ENCODE measurements around the gene MYD88. TPM values are rescaled to one million over a fixed set of nuclear protein-coding genes. Genes with fewer than 3 reads are reported as not detected.

MYD88 gene
- total RNA-seq, 1 experiment from 2014 or later, result 32.7 TPM

GRCh38 chr3:38098376-38098723 is 40.1 kb upstream of the MYD88 start:
- ATAC-seq, result no peak
- POLR2A ChIA-PET, result no interaction called here
- in situ Hi-C loops (cut with HindIII; ENCODE audit: low pct_unique_long_range_greater_than_20kb, low sequenced_read_pairs), result no loop called here
- H3K9me3 ChIP-seq (ENCODE audit: control insufficient read depth, insufficient read depth, low read depth, low read length), result no peaks in the 10 kb centered on the region
- TF ChIP-seq POLR2AphosphoS5 (IDR thresholded peaks at IDR 0.05; ENCODE audit: low read depth, low read length), result no peak
- no peak for TF ChIP-seq CTCF (IDR thresholded peaks at IDR 0.05)
- TF ChIP-seq REST (IDR thresholded peaks at IDR 0.05; ENCODE audit: insufficient read depth in 1 of 2, low read depth in 2 of 2, low read length in 1 of 2), result no peak
- no peak for TF ChIP-seq SIN3A (IDR thresholded peaks at IDR 0.05; ENCODE audit: borderline replicate concordance, insufficient read depth, low read depth, low read length)
- CTCF ChIA-PET, result no interaction called here
- no peaks in the 10 kb centered on the region for H3K36me3 ChIP-seq (ENCODE audit: control insufficient read depth, insufficient read depth, low read length)
- H3K4me1 ChIP-seq (ENCODE audit: control insufficient read depth, insufficient read depth, low read length), result no peaks in the 10 kb centered on the region
- no TSS peak for BruUV-seq (replicated peaks)
- no peak overlapping the region for H3K4me3 ChIP-seq (ENCODE audit: low read depth in 2 of 2, low read length in 2 of 2)
- intact Hi-C loops (cut with micrococcal nuclease; ENCODE audit: unreplicated experiment), result no loop called here
- H3K27ac ChIP-seq (ENCODE audit: low read length), result no peak overlapping the region
- DNase-seq (ENCODE audit: low read depth, low spot score), result no peak
- no peaks in the 10 kb centered on the region; the same call in 1 of the 2 replicates for H3K27me3 ChIP-seq (ENCODE audit: control insufficient read depth, insufficient read depth, low read length)

- DNase-seq (ENCODE audit: low read depth, low spot score) (no peak), ATAC-seq (no peak)
- Histone ChIP-seq H3K27me3 (ENCODE audit: control insufficient read depth, insufficient read depth, low read length) (peaks cover 1% of the 10 kb centered on the region; the same call in 1 of the 2 replicates), H3K36me3 (ENCODE audit: control insufficient read depth, insufficient read depth, low read length) (no peaks in the 10 kb centered on the region), H3K4me3 (ENCODE audit: low read depth in 2 of 2, low read length in 2 of 2) (no peak overlapping the region), H3K9me3 (ENCODE audit: control insufficient read depth, insufficient read depth, low read depth, low read length) (no peaks in the 10 kb centered on the region), H3K27ac (ENCODE audit: low read length) (no peak overlapping the region), H3K4me1 (ENCODE audit: control insufficient read depth, insufficient read depth, low read length) (no peaks in the 10 kb centered on the region)
- ChIA-PET POLR2A (no interaction called here), CTCF (no interaction called here)
- TF ChIP-seq CTCF (IDR thresholded peaks at IDR 0.05), result no peak
- no peak for TF ChIP-seq TCF7L2 (IDR thresholded peaks at IDR 0.05; ENCODE audit: low read depth, low read length)
- no TSS peak for BruUV-seq (replicated peaks)
- intact Hi-C loops (cut with micrococcal nuclease; ENCODE audit: unreplicated experiment), result no loop called here
- in situ Hi-C loops (cut with HindIII; ENCODE audit: low pct_unique_long_range_greater_than_20kb, low sequenced_read_pairs), result no loop called here
Measured at GRCh38 chr3:38099518-38099917, 38.9 kb upstream of the MYD88 start.

GRCh38 chr3:38100498-38100897 is 38.0 kb upstream of the MYD88 start:
- Histone ChIP-seq H3K27ac (ENCODE audit: low read length) (no peak overlapping the region), H3K4me1 (ENCODE audit: control insufficient read depth, insufficient read depth, low read length) (no peaks in the 10 kb centered on the region), H3K27me3 (ENCODE audit: control insufficient read depth, insufficient read depth, low read length) (peaks cover 3% of the 10 kb centered on the region; the same call in 1 of the 2 replicates), H3K4me3 (ENCODE audit: low read depth in 2 of 2, low read length in 2 of 2) (no peak overlapping the region), H3K9me3 (ENCODE audit: control insufficient read depth, insufficient read depth, low read depth, low read length) (no peaks in the 10 kb centered on the region), H3K36me3 (ENCODE audit: control insufficient read depth, insufficient read depth, low read length) (no peaks in the 10 kb centered on the region)
- no peak for ATAC-seq
- TF ChIP-seq POLR2AphosphoS5 (IDR thresholded peaks at IDR 0.05; ENCODE audit: low read depth, low read length) (no peak), SIN3A (IDR thresholded peaks at IDR 0.05; ENCODE audit: borderline replicate concordance, insufficient read depth, low read depth, low read length) (no peak), CTCF (IDR thresholded peaks at IDR 0.05) (no peak), REST (IDR thresholded peaks at IDR 0.05; ENCODE audit: insufficient read depth in 1 of 2, low read depth in 2 of 2, low read length in 1 of 2) (no peak), TCF7L2 (IDR thresholded peaks at IDR 0.05; ENCODE audit: low read depth, low read length) (no peak)
- POLR2A ChIA-PET, result no interaction called here
- in situ Hi-C loops (cut with HindIII; ENCODE audit: low pct_unique_long_range_greater_than_20kb, low sequenced_read_pairs), result no loop called here
- BruUV-seq (replicated peaks), result no TSS peak
- intact Hi-C loops (cut with micrococcal nuclease; ENCODE audit: unreplicated experiment), result no loop called here
- CTCF ChIA-PET, result interaction anchor here (0.6 kb wide), 1 partner anchor 1206 kb away, joined by 7 read pairs; no protein-coding TSS in a partner anchor
- DNase-seq (ENCODE audit: low read depth, low spot score), result no peak
